Nephron progenitor cell (in vitro differentiated cells): ENCODE data around the gene OCSTAMP.

Source experiments
- DNase-seq: peaks from one replicate; pipeline ENCODE4 v3.0.0; 2021
- H3K27ac Mint-ChIP-seq: 2 replicates; pipeline ENCODE4 v1.8.0; 2021; ENCODE audit warnings: mild to moderate bottlenecking, moderate library complexity, mixed read lengths
- H3K27me3 Mint-ChIP-seq: 2 replicates; pipeline ENCODE4 v1.8.0; 2021; ENCODE audit warnings: mild to moderate bottlenecking, low read depth, mixed read lengths; ENCODE audit not compliant: poor library complexity
- H3K36me3 Mint-ChIP-seq: 2 replicates; pipeline ENCODE4 v1.8.0; 2021; ENCODE audit warnings: low read depth, mixed read lengths
- H3K4me1 Mint-ChIP-seq: 2 replicates; pipeline ENCODE4 v1.8.0; 2021; ENCODE audit warnings: mixed read lengths
- H3K4me3 Mint-ChIP-seq: 2 replicates; pipeline ENCODE4 v1.8.0; 2021; ENCODE audit warnings: mild to moderate bottlenecking, moderate library complexity, mixed read lengths
- H3K9me3 Mint-ChIP-seq: 2 replicates; pipeline ENCODE4 v1.8.0; 2021; ENCODE audit warnings: mild to moderate bottlenecking, moderate library complexity, mixed read lengths
- CTCF ChIP-seq: fragments of 200-600 bp; sonication (generic); IDR thresholded peaks from 2 replicates; pipeline ENCODE4 v1.5.0; 2021; ENCODE audit warnings: antibody characterized with exemption

The OCSTAMP gene

GRCh38 chr20:46583411-46584214, 33.2 kb upstream of the OCSTAMP start:
- no peak overlapping the region for H3K4me3 Mint-ChIP-seq
- peak overlapping the region; percentile 23 for H3K27ac Mint-ChIP-seq
- no peak for TF ChIP-seq CTCF
- no peaks in the 10 kb centered on the region for H3K4me1 Mint-ChIP-seq
- DNase-seq, result no peak
- no peaks in the 10 kb centered on the region for H3K27me3 Mint-ChIP-seq
- peaks cover 14% of the 10 kb centered on the region for H3K36me3 Mint-ChIP-seq
- H3K9me3 Mint-ChIP-seq, result peaks cover 13% of the 10 kb centered on the region

GRCh38 chr20:46582648-46583047, 32.2 kb upstream of the OCSTAMP start:
- H3K27ac Mint-ChIP-seq, result no peak overlapping the region
- H3K36me3 Mint-ChIP-seq, result peaks cover 16% of the 10 kb centered on the region
- H3K4me1 Mint-ChIP-seq, result no peaks in the 10 kb centered on the region
- no peak for DNase-seq
- H3K4me3 Mint-ChIP-seq, result no peak overlapping the region
- H3K9me3 Mint-ChIP-seq, result peaks cover 13% of the 10 kb centered on the region
- no peaks in the 10 kb centered on the region for H3K27me3 Mint-ChIP-seq
- no peak for TF ChIP-seq CTCF

- H3K4me1 Mint-ChIP-seq, result no peaks in the 10 kb centered on the region
- H3K4me3 Mint-ChIP-seq, result no peak overlapping the region
- peaks cover 13% of the 10 kb centered on the region for H3K9me3 Mint-ChIP-seq
- H3K36me3 Mint-ChIP-seq, result peaks cover 16% of the 10 kb centered on the region
- TF ChIP-seq CTCF, result no peak
- no peaks in the 10 kb centered on the region for H3K27me3 Mint-ChIP-seq
- no peak for DNase-seq
- H3K27ac Mint-ChIP-seq, result no peak overlapping the region
These were observed 30.9 kb upstream of the OCSTAMP start for GRCh38 chr20:46581391-46581790.

GRCh38 chr20:46580613-46581205, 30.3 kb upstream of the OCSTAMP start:
- Mint-ChIP-seq H3K27ac (no peak overlapping the region), H3K4me3 (no peak overlapping the region), H3K36me3 (peaks cover 16% of the 10 kb centered on the region), H3K27me3 (no peaks in the 10 kb centered on the region), H3K9me3 (peaks cover 13% of the 10 kb centered on the region), H3K4me1 (no peaks in the 10 kb centered on the region)
- no peak for DNase-seq
- TF ChIP-seq CTCF, result no peak

GRCh38 chr20:46578745-46579144, 28.3 kb upstream of the OCSTAMP start:
- H3K27ac Mint-ChIP-seq, result no peak overlapping the region
- H3K27me3 Mint-ChIP-seq, result peaks cover 3% of the 10 kb centered on the region
- H3K4me1 Mint-ChIP-seq, result no peaks in the 10 kb centered on the region
- H3K9me3 Mint-ChIP-seq, result peaks cover 13% of the 10 kb centered on the region
- TF ChIP-seq CTCF, result no peak
- no peak overlapping the region for H3K4me3 Mint-ChIP-seq
- H3K36me3 Mint-ChIP-seq, result peaks cover 16% of the 10 kb centered on the region
- DNase-seq, result no peak
